ENCODE data around the gene RXFP3.

DNA sequence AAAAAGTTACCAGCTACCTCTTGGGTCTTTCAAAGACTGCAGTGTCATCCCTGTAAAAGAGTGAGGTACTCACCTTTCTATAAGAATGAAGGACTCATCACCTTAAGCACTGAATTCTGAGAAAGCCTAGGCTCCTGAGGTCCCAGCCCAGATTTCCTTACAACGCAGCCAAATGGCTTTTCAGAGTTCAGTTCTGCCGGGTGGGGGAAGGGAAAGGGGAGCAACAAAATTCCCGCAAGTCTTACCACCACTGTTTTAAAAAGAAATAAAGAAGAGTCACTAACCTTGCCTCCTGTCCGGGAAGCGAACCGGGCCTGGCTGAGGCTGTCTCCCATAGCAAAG is 44.8 kb upstream of the RXFP3 start:
- TF ChIP-seq CTCF (tag by site-specific recombination; IDR thresholded peaks at IDR 0.05) (no peak), ZNF274 (IDR thresholded peaks at IDR 0.05; ENCODE audit: low read length) (no peak), ZNF274 (tag by site-specific recombination; IDR thresholded peaks at IDR 0.05; ENCODE audit: borderline replicate concordance) (no peak), ZNF664 (tag by site-specific recombination; IDR thresholded peaks at IDR 0.05) (no peak)
- TF ChIP-seq, protein P1, sequence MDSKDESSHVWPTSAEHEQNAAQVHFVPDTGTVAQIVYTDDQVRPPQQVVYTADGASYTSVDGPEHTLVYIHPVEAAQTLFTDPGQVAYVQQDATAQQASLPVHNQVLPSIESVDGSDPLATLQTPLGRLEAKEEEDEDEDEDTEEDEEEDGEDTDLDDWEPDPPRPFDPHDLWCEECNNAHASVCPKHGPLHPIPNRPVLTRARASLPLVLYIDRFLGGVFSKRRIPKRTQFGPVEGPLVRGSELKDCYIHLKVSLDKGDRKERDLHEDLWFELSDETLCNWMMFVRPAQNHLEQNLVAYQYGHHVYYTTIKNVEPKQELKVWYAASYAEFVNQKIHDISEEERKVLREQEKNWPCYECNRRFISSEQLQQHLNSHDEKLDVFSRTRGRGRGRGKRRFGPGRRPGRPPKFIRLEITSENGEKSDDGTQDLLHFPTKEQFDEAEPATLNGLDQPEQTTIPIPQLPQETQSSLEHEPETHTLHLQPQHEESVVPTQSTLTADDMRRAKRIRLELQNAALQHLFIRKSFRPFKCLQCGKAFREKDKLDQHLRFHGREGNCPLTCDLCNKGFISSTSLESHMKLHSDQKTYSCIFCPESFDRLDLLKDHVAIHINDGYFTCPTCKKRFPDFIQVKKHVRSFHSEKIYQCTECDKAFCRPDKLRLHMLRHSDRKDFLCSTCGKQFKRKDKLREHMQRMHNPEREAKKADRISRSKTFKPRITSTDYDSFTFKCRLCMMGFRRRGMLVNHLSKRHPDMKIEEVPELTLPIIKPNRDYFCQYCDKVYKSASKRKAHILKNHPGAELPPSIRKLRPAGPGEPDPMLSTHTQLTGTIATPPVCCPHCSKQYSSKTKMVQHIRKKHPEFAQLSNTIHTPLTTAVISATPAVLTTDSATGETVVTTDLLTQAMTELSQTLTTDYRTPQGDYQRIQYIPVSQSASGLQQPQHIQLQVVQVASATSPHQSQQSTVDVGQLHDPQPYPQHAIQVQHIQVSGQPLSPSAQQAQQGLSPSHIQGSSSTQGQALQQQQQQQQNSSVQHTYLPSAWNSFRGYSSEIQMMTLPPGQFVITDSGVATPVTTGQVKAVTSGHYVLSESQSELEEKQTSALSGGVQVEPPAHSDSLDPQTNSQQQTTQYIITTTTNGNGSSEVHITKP (tag by site-specific recombination; IDR thresholded peaks at IDR 0.05), result no peak
